ENCODE results near the gene DDX41. TPM values are rescaled to one million over a fixed set of nuclear protein-coding genes. Genes with fewer than 3 reads are reported as not detected.
A peak's percentile ranks its signal among the peaks of the same experiment; 100 is the strongest.
"Not testable (repeated sequence)": the region's sequence is repeated elsewhere in the genome, so short reads cannot be mapped to it uniquely, and the experiment has no call there.

The DDX41 gene
- total RNA-seq, result 100 to 1,000 TPM; 119 to 170 (median 145) TPM

- intact Hi-C loops (cut with DNase I), result no loop called here
- Histone ChIP-seq H3K27ac (peak within 1 kb of the TSS; percentile 61 to 79 (median 64)), H3K4me3 (replicated peaks in 1 of 3) (peak within 1 kb of the TSS; percentile 43 to 77 (median 67)), H3K36me3 (peaks cover 55% of the 10 kb centered on the region in 2 donors), H3K9me3 (no peaks in the 10 kb centered on the region), H3K4me1 (peaks cover 9 to 10% of the 10 kb centered on the region in 2 donors), H3K27me3 (no peaks in the 10 kb centered on the region)
- WGBS, 2 donors, result 0 to 1% methylated on average over 25 to 71 of the region's 96 CpGs
- peak; percentile 98 to 99 for DNase-seq
- TF ChIP-seq CTCF (IDR thresholded peaks at IDR 0.05) (peak in 2 of 6 experiments; percentile 14 to 29), POLR2A (IDR thresholded peaks at IDR 0.05) (peak; percentile 12 to 61)
Observed at GRCh38 chr5:177516601-177517568, at the start of gene DDX41. DDX41 (minus strand) TSS chr5:177516961; CDS start chr5:177516945, 16 bp downstream.

- Histone ChIP-seq H3K4me1 (no peaks in the 10 kb centered on the region), H3K9me3 (no peaks in the 10 kb centered on the region), H3K36me3 (no peaks in the 10 kb centered on the region), H3K27me3 (no peaks in the 10 kb centered on the region), H3K4me3 (replicated peaks in 1 of 3) (no peak overlapping the region), H3K27ac (no peak overlapping the region)
- WGBS, 2 donors, result 65 to 78% methylated on average over 8 of the region's 8 CpGs
- DNase-seq, result no peak
- intact Hi-C loops (cut with DNase I), result no loop called here
- no peak for TF ChIP-seq POLR2A (IDR thresholded peaks at IDR 0.05)
- TF ChIP-seq CTCF (IDR thresholded peaks at IDR 0.05), result no peak
Observed at GRCh38 chr5:177565046-177565445, 48.3 kb upstream of the DDX41 start.

GRCh38 chr5:177559446-177559941 is 42.7 kb upstream of the DDX41 start:
- intact Hi-C loops (cut with DNase I); H3K4me3 ChIP-seq (replicated peaks in 1 of 3): not testable (repeated sequence)
- WGBS, 2 donors, result 34 to 37% methylated on average over 8 of the region's 8 CpGs

GRCh38 chr5:177557796-177558195 is 41.0 kb upstream of the DDX41 start:
- Histone ChIP-seq H3K27me3 (no peaks in the 10 kb centered on the region), H3K9me3 (no peaks in the 10 kb centered on the region), H3K4me3 (replicated peaks in 1 of 3) (no peak overlapping the region), H3K27ac (no peak overlapping the region), H3K4me1 (peaks cover 7 to 11% of the 10 kb centered on the region in 2 donors), H3K36me3 (no peaks in the 10 kb centered on the region)
- TF ChIP-seq CTCF (IDR thresholded peaks at IDR 0.05) (no peak), POLR2A (IDR thresholded peaks at IDR 0.05) (no peak)
- no peak for DNase-seq
- intact Hi-C loops (cut with DNase I), result no loop called here
- 66 to 74% methylated on average over 5 of the region's 5 CpGs for WGBS, 2 donors

More at GRCh38 chr5:177559446-177559941, 42.7 kb upstream of the DDX41 start:
- H3K27ac ChIP-seq, H3K9me3 ChIP-seq, H3K4me1 ChIP-seq, DNase-seq, H3K36me3 ChIP-seq, H3K27me3 ChIP-seq: not testable (repeated sequence)

GRCh38 chr5:177557041-177557647 is 40.4 kb upstream of the DDX41 start:
- TF ChIP-seq POLR2A (IDR thresholded peaks at IDR 0.05), result no peak
- no peak for TF ChIP-seq CTCF (IDR thresholded peaks at IDR 0.05)
- no peaks in the 10 kb centered on the region for H3K36me3 ChIP-seq
- H3K4me3 ChIP-seq (replicated peaks in 1 of 3), result no peak overlapping the region
- DNase-seq, result no peak
- no peaks in the 10 kb centered on the region for H3K27me3 ChIP-seq
- 57 to 60% methylated on average over 4 of the region's 4 CpGs for WGBS, 2 donors
- H3K4me1 ChIP-seq, result peaks cover 11 to 13% of the 10 kb centered on the region in 2 donors
- no peak overlapping the region for H3K27ac ChIP-seq
- intact Hi-C loops (cut with DNase I), result no loop called here
- no peaks in the 10 kb centered on the region for H3K9me3 ChIP-seq
